H1 (cell line): ENCODE measurements around the gene CDC27.

Source experiments
- CHD2 ChIP-seq: IDR thresholded peaks from 2 replicates; pipeline ENCODE4 v1.6.1; 2012; ENCODE audit warnings: low read length, improper control_type of control experiment
- CREB1 ChIP-seq: IDR thresholded peaks from 2 replicates; pipeline ENCODE4 v1.6.1; 2012; ENCODE audit warnings: inconsistent platforms
- CTCF ChIP-seq, 3 experiments: IDR thresholded peaks; 1 replicate in 2 of 3; 2 replicates in 1 of 3; pipeline versions ENCODE4 v1.5.1 to v1.6.1; 2011; ENCODE audit warnings: low read length in 3 of 3, mild to moderate bottlenecking in 3 of 3, inconsistent platforms in 2 of 3, low read depth in 1 of 3, moderate library complexity in 1 of 3; ENCODE audit not compliant: insufficient read depth in 1 of 3; ENCODE audit errors: control extremely low read depth in 1 of 3
- EGR1 ChIP-seq: IDR thresholded peaks from 2 replicates; pipeline ENCODE4 v1.6.1; 2011; ENCODE audit warnings: low read depth, low read length, borderline replicate concordance
- POLR2AphosphoS5 ChIP-seq: IDR thresholded peaks from 2 replicates; pipeline ENCODE4 v1.6.1; 2011; ENCODE audit warnings: low read depth, low read length

DNA sequence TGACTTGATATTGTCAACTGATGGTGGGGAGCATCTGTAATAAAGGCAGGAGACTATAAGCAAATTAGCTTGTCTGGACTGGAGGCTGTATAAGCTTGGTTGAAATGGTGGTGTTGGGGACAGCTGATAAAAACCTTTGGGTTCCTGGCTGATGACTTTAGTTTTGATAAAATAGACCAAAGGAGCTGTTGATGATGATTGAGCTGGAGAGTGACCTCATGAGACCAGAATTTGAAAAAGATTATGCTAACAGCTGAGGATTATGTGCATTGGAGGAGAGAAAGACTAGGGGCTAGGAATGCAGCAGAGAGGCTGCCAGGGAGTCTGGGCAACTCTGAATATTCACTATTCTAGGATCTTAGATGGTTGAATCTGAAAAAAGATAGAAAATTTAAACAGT is 8.7 kb upstream of the CDC27 start:
- no peak for TF ChIP-seq CTCF (IDR thresholded peaks at IDR 0.05; ENCODE audit: control extremely low read depth in 1 of 3, insufficient read depth in 1 of 3, low read depth in 1 of 3, low read length in 3 of 3)
- no peak for TF ChIP-seq CHD2
- no peak for TF ChIP-seq CREB1
- TF ChIP-seq EGR1 = no peak
- no peak for TF ChIP-seq POLR2AphosphoS5
